ENCODE measurements around the gene PDZK1.
"Not testable (repeated sequence)": the region's sequence is repeated elsewhere in the genome, so short reads cannot be mapped to it uniquely, and the experiment has no call there.

PDZK1 gene

GRCh38 chr1:145643990-145644389 lies 63.2 kb downstream of the PDZK1 start:
- DNase-seq: not testable (repeated sequence)

DNA sequence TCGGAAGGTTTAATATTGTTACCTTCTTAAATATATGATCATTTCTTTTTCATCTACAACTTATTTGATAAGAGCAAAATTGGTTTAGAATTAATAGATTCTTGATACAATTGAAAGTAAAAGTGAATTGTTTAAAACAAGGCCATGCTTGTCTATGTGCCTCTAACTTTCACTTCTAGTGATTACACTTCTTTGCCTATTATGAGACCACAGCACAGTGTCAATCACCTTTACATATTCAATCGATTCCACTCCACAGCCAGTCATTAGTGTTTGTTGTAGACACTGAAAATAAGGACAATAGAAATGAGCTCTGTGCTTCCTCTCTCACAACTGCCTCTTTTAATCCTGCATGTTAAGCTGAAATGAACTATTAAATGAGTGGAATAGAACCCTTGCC lies 65.3 kb downstream of the PDZK1 start:
- not testable (repeated sequence) for DNase-seq

DNA sequence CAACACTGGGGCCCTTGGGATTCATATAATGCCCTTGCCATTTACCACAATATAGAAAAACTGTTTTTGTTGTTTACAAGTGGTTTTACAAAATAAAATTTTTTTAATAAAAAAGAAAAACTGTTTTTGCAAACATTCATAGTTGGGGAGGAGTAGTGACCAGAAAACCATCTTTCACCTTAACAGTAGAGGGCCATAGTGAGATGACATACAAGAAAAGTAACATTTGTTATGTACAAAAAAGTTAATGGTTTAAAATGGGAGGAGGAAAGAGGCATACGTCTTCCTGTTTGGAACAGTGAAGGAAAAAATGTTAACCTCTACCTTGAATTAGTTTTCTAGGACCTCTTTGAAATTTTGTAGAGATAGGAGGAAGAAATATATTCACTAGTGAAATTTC lies 70.9 kb downstream of the PDZK1 start:
- not testable (repeated sequence) for DNase-seq

GRCh38 chr1:145622177-145622576 lies 85.0 kb downstream of the PDZK1 start:
- not testable (repeated sequence) for DNase-seq
